Common myeloid progenitor, CD34-positive (primary cell): ENCODE results near the gene PFKL.
A peak's percentile ranks its signal among the peaks of the same experiment; 100 is the strongest.

Experiments used
- CTCF ChIA-PET: fragments of 350-600 bp; sonication (Branson Sonifier 250); formaldehyde crosslinking; loops from one replicate; lab custom pipeline; 2021; ENCODE audit warnings: antibody characterized with exemption; lab: Charles Lee
- POLR2A ChIA-PET: fragments of 350-600 bp; sonication (Branson Sonifier 250); formaldehyde crosslinking; loops from one replicate; lab custom pipeline; 2021; ENCODE audit warnings: antibody characterized with exemption; lab: Charles Lee
- DNase-seq, 3 donors: peaks; one replicate each; pipeline versions ENCODE4 v3.0.0 to v3.0.0-alpha.2; 2013
- H3K27ac ChIP-seq, 2 experiments: 1 replicate in 1 of 2; 2 replicates in 1 of 2; pipeline ENCODE4 v1.7.0; 2013; ENCODE audit warnings: inconsistent platforms in 2 of 2, low read length in 2 of 2, mild to moderate bottlenecking in 2 of 2, low read depth in 1 of 2, moderate library complexity in 1 of 2; ENCODE audit not compliant: severe bottlenecking in 2 of 2, insufficient read depth in 1 of 2, poor library complexity in 1 of 2
- H3K27me3 ChIP-seq, 5 experiments: replicated peaks in 2 of 5; 1 replicate in 3 of 5; 2 replicates in 2 of 5; pipeline versions ENCODE4 v1.6.1 to v1.7.0; 2013; ENCODE audit warnings: low read length in 4 of 5, mild to moderate bottlenecking in 2 of 5, moderate library complexity in 2 of 5, inconsistent platforms in 1 of 5; ENCODE audit not compliant: insufficient read depth in 5 of 5, control insufficient read depth in 4 of 5
- H3K36me3 ChIP-seq, 4 experiments: 1 replicate in 2 of 4; 2 replicates in 2 of 4; pipeline versions ENCODE4 v1.6.1 to v1.7.0; 2013; ENCODE audit warnings: low read length in 3 of 4, control low read depth in 1 of 4, mild to moderate bottlenecking in 1 of 4; ENCODE audit not compliant: control insufficient read depth in 4 of 4, insufficient read depth in 4 of 4
- H3K4me1 ChIP-seq, 4 experiments: 1 replicate in 3 of 4; 2 replicates in 1 of 4; pipeline versions ENCODE4 v1.6.1 to v1.7.1; 2013; ENCODE audit warnings: low read length in 3 of 4, mild to moderate bottlenecking in 3 of 4, control low read depth in 1 of 4, inconsistent platforms in 1 of 4, moderate library complexity in 1 of 4; ENCODE audit not compliant: control insufficient read depth in 4 of 4, insufficient read depth in 4 of 4; ENCODE audit errors: control extremely low read depth in 1 of 4
- H3K4me3 ChIP-seq, 7 experiments: 1 replicate in 4 of 7; 2 replicates in 3 of 7; pipeline versions ENCODE4 v1.5.1 to v1.7.0; 2013; ENCODE audit warnings: mild to moderate bottlenecking in 7 of 7, low read length in 6 of 7, moderate library complexity in 6 of 7, inconsistent platforms in 2 of 7, low read depth in 2 of 7, control low read depth in 1 of 7; ENCODE audit not compliant: insufficient read depth in 4 of 7, control insufficient read depth in 1 of 7; ENCODE audit errors: extremely low read depth in 1 of 7
- H3K9me3 ChIP-seq, 5 experiments: 1 replicate in 4 of 5; 2 replicates in 1 of 5; pipeline versions ENCODE4 v1.6.1 to v1.7.1; 2013; ENCODE audit warnings: low read length in 4 of 5, mild to moderate bottlenecking in 2 of 5, inconsistent platforms in 1 of 5, low read depth in 1 of 5, moderate library complexity in 1 of 5; ENCODE audit not compliant: control insufficient read depth in 4 of 5, insufficient read depth in 2 of 5; ENCODE audit errors: control extremely low read depth in 1 of 5
- WGBS: methylation state at CpG from one replicate; pipeline ENCODE4 v1.1.5; 2013; ENCODE audit not compliant: insufficient coverage; 5-methylcytosine and 5-hydroxymethylcytosine counted together

Gene PFKL

GRCh38 chr21:44304877-44305293, 5.0 kb downstream of the PFKL start:
- ChIA-PET CTCF (interaction anchor here (0.9 to 1.5 kb wide), 5 partner anchors 10 to 211 kb away, joined by 3 to 5 read pairs (median 3); no protein-coding TSS in a partner anchor), POLR2A (no interaction called here)
- DNase-seq = peak; percentile 51 to 74 (median 67)
- no peak overlapping the region for H3K4me3 ChIP-seq
- peaks cover 0 to 37% (median 31%) of the 10 kb centered on the region in 4 experiments for H3K4me1 ChIP-seq
- H3K27ac ChIP-seq = peak overlapping the region in 1 of 2 experiments; percentile 14
- WGBS = 100% methylated on average over 1 of the region's 8 CpGs
- peaks cover 2 to 40% (median 24%) of the 10 kb centered on the region in 4 experiments for H3K36me3 ChIP-seq
- H3K27me3 ChIP-seq = no peaks in the 10 kb centered on the region
- H3K9me3 ChIP-seq = no peaks in the 10 kb centered on the region

- Histone ChIP-seq H3K4me1 (peaks cover 0 to 35% (median 29%) of the 10 kb centered on the region in 4 experiments), H3K27ac (peak overlapping the region in 1 of 2 experiments; percentile 14), H3K4me3 (no peak overlapping the region), H3K27me3 (no peaks in the 10 kb centered on the region), H3K36me3 (peaks cover 2 to 48% (median 30%) of the 10 kb centered on the region in 4 experiments), H3K9me3 (no peaks in the 10 kb centered on the region)
- ChIA-PET CTCF (interaction anchor here (1.2 to 1.5 kb wide), 2 partner anchors 34 to 212 kb away, joined by 4 to 5 read pairs; no protein-coding TSS in a partner anchor), POLR2A (no interaction called here)
- DNase-seq = no peak
- WGBS = 79% methylated on average over 7 of the region's 9 CpGs
Observed at GRCh38 chr21:44305691-44306090, 5.8 kb downstream of the PFKL start.

DNA sequence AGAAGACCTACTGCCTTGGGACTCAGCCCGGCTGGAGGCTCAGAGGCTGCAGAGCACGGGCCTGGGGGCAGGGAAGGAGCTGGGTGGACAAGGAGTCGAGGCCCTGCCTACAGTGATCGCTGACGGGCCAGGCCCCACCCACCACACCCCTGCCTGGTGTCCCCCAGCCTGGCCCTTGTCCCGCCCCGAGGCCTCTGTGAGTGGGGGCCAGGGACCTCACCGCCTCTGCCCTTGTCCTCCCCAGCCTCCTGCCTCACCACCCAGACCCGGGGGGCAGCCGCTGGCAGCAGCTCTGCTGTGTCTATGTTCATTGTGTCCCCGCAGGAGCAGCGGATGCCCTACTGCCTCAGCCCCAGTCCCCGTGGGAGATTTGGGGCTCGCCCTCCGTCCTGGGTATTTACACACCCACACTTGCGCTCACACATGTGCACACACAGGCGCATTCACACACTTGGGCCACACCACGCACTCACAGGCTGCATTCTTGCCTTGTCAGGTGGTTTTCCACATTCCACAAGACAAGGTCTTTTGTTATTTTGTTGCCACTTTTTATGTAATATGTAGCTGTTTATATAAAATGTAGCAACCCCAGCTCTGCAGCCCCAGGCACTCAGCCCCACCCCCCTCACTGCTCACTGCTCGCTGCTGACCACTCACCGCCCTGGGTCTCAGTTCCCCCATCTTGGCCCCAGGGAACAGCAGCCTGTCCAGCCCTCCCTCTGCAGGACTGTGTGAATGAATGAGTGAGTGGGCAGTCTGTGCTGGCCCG, 7.3 kb downstream of the PFKL start:
- Histone ChIP-seq H3K27me3 (no peaks in the 10 kb centered on the region), H3K27ac (no peak overlapping the region), H3K36me3 (peaks cover 2 to 63% (median 43%) of the 10 kb centered on the region in 4 experiments), H3K9me3 (no peaks in the 10 kb centered on the region), H3K4me1 (peaks cover 0 to 21% (median 15%) of the 10 kb centered on the region in 4 experiments), H3K4me3 (no peak overlapping the region)
- CTCF ChIA-PET = no interaction called here
- DNase-seq = no peak
- WGBS = over 99% methylated on average over 10 of the region's 21 CpGs
- POLR2A ChIA-PET = no interaction called here

- H3K27me3 ChIP-seq = no peaks in the 10 kb centered on the region
- H3K4me1 ChIP-seq = no peaks in the 10 kb centered on the region
- no peak for DNase-seq
- CTCF ChIA-PET = interaction anchor here (0.6 to 1.1 kb wide), 2 partner anchors 8 to 37 kb away, joined by 3 read pairs; no protein-coding TSS in a partner anchor
- POLR2A ChIA-PET = no interaction called here
- no peaks in the 10 kb centered on the region for H3K9me3 ChIP-seq
- peaks cover 9 to 91% (median 69%) of the 10 kb centered on the region in 4 experiments for H3K36me3 ChIP-seq
- H3K4me3 ChIP-seq = no peak overlapping the region
- WGBS = 92% methylated on average over 26 of the region's 28 CpGs
- no peak overlapping the region for H3K27ac ChIP-seq
Observed at GRCh38 chr21:44310628-44311507, 11.0 kb downstream of the PFKL start.

GRCh38 chr21:44312089-44312488, 12.2 kb downstream of the PFKL start:
- Histone ChIP-seq H3K4me1 (no peaks in the 10 kb centered on the region), H3K36me3 (peaks cover 7 to 89% (median 71%) of the 10 kb centered on the region in 4 experiments), H3K27me3 (no peaks in the 10 kb centered on the region), H3K9me3 (no peaks in the 10 kb centered on the region), H3K4me3 (no peak overlapping the region), H3K27ac (no peak overlapping the region)
- ChIA-PET POLR2A (no interaction called here), CTCF (no interaction called here)
- no peak for DNase-seq
- 98% methylated on average over 18 of the region's 22 CpGs for WGBS

DNA sequence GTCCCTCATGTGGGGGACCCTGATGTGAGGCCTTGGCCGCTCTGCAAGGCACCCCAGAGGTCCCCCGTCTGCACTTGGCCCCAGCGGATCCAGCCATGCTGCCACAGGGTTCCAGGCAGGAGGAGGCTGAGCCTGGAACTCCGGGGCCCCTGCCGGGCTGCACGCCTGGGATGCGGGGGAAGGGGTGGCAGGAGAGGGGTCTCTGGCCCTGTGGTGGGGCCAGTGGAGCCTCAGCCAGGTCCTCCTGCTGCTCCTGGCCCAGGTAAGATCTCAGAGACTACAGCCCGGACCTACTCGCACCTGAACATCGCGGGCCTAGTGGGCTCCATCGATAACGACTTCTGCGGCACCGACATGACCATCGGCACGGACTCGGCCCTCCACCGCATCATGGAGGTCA, 12.9 kb downstream of the PFKL start:
- CTCF ChIA-PET = no interaction called here
- H3K27ac ChIP-seq = no peak overlapping the region
- no peaks in the 10 kb centered on the region for H3K4me1 ChIP-seq
- no peak overlapping the region for H3K4me3 ChIP-seq
- peaks cover 7 to 89% (median 70%) of the 10 kb centered on the region in 4 experiments for H3K36me3 ChIP-seq
- WGBS = over 99% methylated on average over 14 of the region's 19 CpGs
- POLR2A ChIA-PET = no interaction called here
- DNase-seq = no peak
- H3K9me3 ChIP-seq = no peaks in the 10 kb centered on the region
- H3K27me3 ChIP-seq = no peaks in the 10 kb centered on the region
